HG03575 (cell line): ENCODE results near the gene TRMT2A.

Experiments used
- ATAC-seq: cut with Tn5 transposase; IDR thresholded peaks from one replicate; pipeline ENCODE4 v1.9.1; 2021; ENCODE audit not compliant: unreplicated experiment, insufficient number of reproducible peaks, low FRiP score; ENCODE audit errors: extremely low read depth

TRMT2A gene

GRCh38 chr22:20126284-20127029 lies 9.4 kb upstream of the TRMT2A start:
- ATAC-seq, result no peak

GRCh38 chr22:20125201-20126174 lies 8.5 kb upstream of the TRMT2A start:
- no peak for ATAC-seq

- ATAC-seq, result no peak
Measured at GRCh38 chr22:20124083-20124787, 7.2 kb upstream of the TRMT2A start.

- ATAC-seq, result no peak
Measured at GRCh38 chr22:20123366-20124082, 6.5 kb upstream of the TRMT2A start.

GRCh38 chr22:20121856-20122415 lies 4.9 kb upstream of the TRMT2A start:
- ATAC-seq, result no peak

- no peak for ATAC-seq
Measured at GRCh38 chr22:20118300-20119020, 1.4 kb upstream of the TRMT2A start.

GRCh38 chr22:20117633-20118299 lies 740 bp upstream of the TRMT2A start:
- ATAC-seq, result no peak

GRCh38 chr22:20116376-20116950 lies 563 bp downstream of the TRMT2A start:
- no peak for ATAC-seq

- ATAC-seq, result no peak
Measured at GRCh38 chr22:20115691-20116375, 1.2 kb downstream of the TRMT2A start, which contains the start of gene RANBP1. TSS of gene RANBP1 (plus strand) at chr22:20116104. CDS start at chr22:20116185, 81 bp downstream.

- no peak for ATAC-seq
Measured at GRCh38 chr22:20114506-20115475, 2.2 kb downstream of the TRMT2A start.

- ATAC-seq, result no peak
Measured at GRCh38 chr22:20113551-20114310, 3.3 kb downstream of the TRMT2A start.

- no peak for ATAC-seq
Measured at GRCh38 chr22:20112623-20113511, 4.2 kb downstream of the TRMT2A start.

- no peak for ATAC-seq
Measured at GRCh38 chr22:20111689-20112622, 5.1 kb downstream of the TRMT2A start.
